Osteocyte (in vitro differentiated cells): ENCODE data around the gene RANBP3. TPM values are rescaled to one million over a fixed set of nuclear protein-coding genes. Genes with fewer than 3 reads are reported as not detected.

Source experiments
- DNase-seq: peaks from one replicate; pipeline ENCODE4 v3.0.0; 2021; ENCODE audit warnings: mixed read lengths; ENCODE audit not compliant: unreplicated experiment; ENCODE audit errors: extremely low spot score
- H3K27ac Mint-ChIP-seq: one replicate; pipeline ENCODE4 v1.8.0; 2021; ENCODE audit warnings: mild to moderate bottlenecking, mixed read lengths; ENCODE audit not compliant: unreplicated experiment
- H3K27me3 Mint-ChIP-seq: one replicate; pipeline ENCODE4 v1.8.0; 2021; ENCODE audit warnings: mixed read lengths; ENCODE audit not compliant: unreplicated experiment
- H3K36me3 Mint-ChIP-seq: one replicate; pipeline ENCODE4 v1.8.0; 2021; ENCODE audit warnings: mixed read lengths; ENCODE audit not compliant: unreplicated experiment
- H3K4me1 Mint-ChIP-seq: one replicate; pipeline ENCODE4 v1.8.0; 2021; ENCODE audit warnings: mixed read lengths; ENCODE audit not compliant: unreplicated experiment
- H3K4me3 Mint-ChIP-seq: one replicate; pipeline ENCODE4 v1.8.0; 2021; ENCODE audit warnings: mild to moderate bottlenecking, moderate library complexity, mixed read lengths; ENCODE audit not compliant: unreplicated experiment
- H3K9me3 Mint-ChIP-seq: one replicate; pipeline ENCODE4 v1.8.0; 2021; ENCODE audit warnings: mixed read lengths; ENCODE audit not compliant: unreplicated experiment
- total RNA-seq: library from RNA; stranded (reverse); gene quantifications from 2 replicates; pipeline ENCODE4 v1.2.1, GENCODE V29; 2021
- TF ChIP-seq, protein P1 (sequence below): fragments of 200-600 bp; sonication (generic); IDR thresholded peaks from 2 replicates; pipeline ENCODE4 v1.5.0; 2021; ENCODE audit warnings: antibody characterized with exemption, mild to moderate bottlenecking, moderate library complexity

The RANBP3 gene
- total RNA-seq, 1 donor from 2014 or later: 74.9 TPM

DNA sequence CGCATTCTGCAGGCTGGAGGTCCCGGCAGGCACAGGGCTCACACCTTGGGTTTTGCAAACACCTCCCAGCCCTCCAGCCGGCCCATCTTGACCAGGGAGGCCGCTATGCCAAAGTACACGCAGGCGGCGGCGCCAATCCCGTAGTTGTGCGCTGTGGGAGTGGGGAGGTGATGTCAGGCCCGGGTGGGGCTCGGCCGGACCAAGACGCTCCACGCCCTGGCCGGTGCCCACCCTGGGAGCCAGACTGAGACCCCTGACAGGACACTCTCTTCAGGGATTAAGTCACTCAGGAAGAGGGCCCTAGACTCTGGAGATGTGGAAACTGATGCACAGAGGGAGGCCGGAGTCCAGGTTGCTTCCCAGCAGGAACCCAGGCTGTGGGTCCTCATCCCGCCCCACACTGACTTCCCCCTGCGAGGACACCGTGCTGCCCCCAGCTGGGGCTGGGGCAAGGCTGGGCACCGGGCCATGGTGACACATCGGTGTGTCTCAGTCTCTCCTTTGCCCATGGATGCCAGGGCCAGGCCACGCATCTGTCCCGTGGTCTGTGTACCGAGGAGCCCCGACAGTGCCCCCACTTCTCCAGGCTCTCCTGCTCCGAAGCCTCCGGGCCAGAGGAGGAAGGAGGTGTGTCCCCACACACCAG, 83.1 kb downstream of the RANBP3 start:
- H3K27me3 Mint-ChIP-seq: no peaks in the 10 kb centered on the region
- no peaks in the 10 kb centered on the region for H3K9me3 Mint-ChIP-seq
- TF ChIP-seq, protein P1, sequence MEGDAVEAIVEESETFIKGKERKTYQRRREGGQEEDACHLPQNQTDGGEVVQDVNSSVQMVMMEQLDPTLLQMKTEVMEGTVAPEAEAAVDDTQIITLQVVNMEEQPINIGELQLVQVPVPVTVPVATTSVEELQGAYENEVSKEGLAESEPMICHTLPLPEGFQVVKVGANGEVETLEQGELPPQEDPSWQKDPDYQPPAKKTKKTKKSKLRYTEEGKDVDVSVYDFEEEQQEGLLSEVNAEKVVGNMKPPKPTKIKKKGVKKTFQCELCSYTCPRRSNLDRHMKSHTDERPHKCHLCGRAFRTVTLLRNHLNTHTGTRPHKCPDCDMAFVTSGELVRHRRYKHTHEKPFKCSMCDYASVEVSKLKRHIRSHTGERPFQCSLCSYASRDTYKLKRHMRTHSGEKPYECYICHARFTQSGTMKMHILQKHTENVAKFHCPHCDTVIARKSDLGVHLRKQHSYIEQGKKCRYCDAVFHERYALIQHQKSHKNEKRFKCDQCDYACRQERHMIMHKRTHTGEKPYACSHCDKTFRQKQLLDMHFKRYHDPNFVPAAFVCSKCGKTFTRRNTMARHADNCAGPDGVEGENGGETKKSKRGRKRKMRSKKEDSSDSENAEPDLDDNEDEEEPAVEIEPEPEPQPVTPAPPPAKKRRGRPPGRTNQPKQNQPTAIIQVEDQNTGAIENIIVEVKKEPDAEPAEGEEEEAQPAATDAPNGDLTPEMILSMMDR: no peak
- no peak for DNase-seq
- no peak overlapping the region for H3K4me3 Mint-ChIP-seq
- peaks cover 2% of the 10 kb centered on the region for H3K36me3 Mint-ChIP-seq
- no peak overlapping the region for H3K27ac Mint-ChIP-seq
- no peaks in the 10 kb centered on the region for H3K4me1 Mint-ChIP-seq

DNA sequence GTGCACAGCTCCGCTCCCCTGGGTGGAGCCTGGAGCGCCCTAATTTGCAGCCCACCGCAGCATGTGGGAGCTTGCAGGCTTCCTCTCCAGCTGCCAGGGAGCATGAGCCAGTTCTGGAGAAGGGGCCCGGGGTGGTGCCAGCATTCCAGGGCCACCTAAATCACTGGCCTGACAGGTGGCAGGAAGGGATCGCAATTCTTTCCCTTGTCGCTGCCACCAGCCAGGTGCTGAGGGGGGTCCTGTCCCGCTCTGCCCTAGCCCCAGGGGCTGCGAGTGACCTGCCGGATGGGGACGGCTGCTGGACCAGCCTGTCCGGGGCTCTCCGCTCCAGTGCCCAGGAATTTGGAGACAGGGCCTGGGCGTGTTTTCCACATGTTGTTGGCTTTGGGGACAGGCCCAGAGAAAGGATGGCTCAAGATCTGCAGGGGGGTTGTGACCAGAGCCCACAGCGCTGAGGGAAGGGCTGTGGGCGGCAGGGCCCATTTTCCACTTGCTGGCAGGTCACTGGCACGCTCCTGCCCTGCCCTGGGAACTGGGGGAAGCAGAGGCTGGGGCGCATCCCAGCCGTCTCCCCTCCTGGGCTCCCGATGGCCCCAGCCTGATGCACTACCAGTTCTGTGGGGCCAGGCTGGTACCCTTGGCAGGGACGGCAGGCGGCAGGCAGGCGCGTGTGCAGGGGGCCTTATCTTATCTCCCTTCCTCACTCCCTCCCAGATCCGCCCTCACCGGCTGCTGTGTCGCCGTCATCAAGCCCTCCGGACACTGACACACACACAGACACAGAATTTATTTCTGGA, 83.8 kb downstream of the RANBP3 start:
- Mint-ChIP-seq H3K27me3 (no peaks in the 10 kb centered on the region), H3K27ac (no peak overlapping the region), H3K9me3 (no peaks in the 10 kb centered on the region), H3K4me1 (no peaks in the 10 kb centered on the region), H3K4me3 (no peak overlapping the region), H3K36me3 (peaks cover 2% of the 10 kb centered on the region)
- DNase-seq: no peak
- TF ChIP-seq, protein P1: no peak

DNA sequence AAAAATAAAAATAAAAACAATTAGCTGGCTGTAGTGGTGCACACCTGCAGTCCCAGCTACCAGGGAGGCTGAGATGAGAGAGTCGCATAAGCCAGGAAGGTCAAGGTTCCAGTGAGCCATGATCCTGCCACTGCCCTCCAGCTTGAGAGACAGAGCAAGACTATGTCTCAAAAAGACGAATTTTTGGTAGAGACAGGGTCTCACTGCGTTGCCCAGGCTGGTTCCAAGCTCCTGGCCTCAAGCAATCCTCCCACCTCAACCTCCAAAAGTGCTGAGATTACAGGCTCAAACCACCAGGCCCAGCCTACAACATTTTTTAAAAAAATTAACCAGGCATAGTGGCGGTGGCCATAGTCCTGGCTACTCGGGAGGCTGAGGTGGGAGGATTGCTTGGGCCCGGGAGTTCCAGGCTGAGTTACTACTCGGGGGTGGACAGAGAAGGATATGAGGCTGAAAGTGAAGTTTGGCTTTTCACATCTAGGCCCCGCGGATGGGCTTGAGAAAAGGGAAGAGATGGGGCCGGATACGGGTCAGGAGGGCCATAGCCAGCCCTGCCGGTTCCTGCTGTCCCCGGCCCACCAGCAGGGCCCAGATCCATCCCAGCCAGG, 84.5 kb downstream of the RANBP3 start:
- Mint-ChIP-seq H3K4me1 (no peaks in the 10 kb centered on the region), H3K27ac (no peak overlapping the region), H3K4me3 (no peak overlapping the region), H3K27me3 (no peaks in the 10 kb centered on the region), H3K36me3 (peaks cover 2% of the 10 kb centered on the region), H3K9me3 (no peaks in the 10 kb centered on the region)
- no peak for DNase-seq
- TF ChIP-seq, protein P1: no peak

DNA sequence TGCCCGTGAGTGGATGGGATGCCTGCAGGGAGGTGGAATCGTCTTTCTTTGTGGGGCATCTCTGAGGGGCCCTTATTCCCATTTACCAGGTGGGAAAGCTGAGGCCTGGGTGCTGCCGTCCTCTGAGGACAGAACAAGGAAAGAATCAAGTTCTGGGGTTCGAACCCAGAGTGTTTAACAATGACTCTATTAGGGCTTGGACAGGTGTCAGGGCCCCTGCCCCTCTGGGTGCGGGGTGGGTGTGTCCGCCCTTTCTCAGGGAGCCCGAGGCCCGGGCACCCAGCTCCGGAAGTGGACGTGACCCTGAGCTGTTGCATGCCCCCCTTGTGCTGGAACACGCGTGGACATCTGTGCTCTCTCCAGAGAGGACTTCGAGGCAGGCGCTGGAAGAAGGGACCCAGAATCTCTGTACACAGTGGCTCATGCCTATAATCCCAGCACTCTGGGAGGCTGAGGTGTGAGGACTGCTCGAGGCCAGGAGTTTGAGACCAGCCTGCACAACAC, 85.1 kb downstream of the RANBP3 start:
- TF ChIP-seq, protein P1: no peak
- no peaks in the 10 kb centered on the region for H3K9me3 Mint-ChIP-seq
- no peak overlapping the region for H3K27ac Mint-ChIP-seq
- H3K27me3 Mint-ChIP-seq: no peaks in the 10 kb centered on the region
- peaks cover 2% of the 10 kb centered on the region for H3K36me3 Mint-ChIP-seq
- no peaks in the 10 kb centered on the region for H3K4me1 Mint-ChIP-seq
- DNase-seq: no peak
- no peak overlapping the region for H3K4me3 Mint-ChIP-seq
